ENCODE data around the gene CELSR1. TPM values are rescaled to one million over a fixed set of nuclear protein-coding genes. Genes with fewer than 3 reads are reported as not detected.

Gene CELSR1
- total RNA-seq, 4 donors from 2014 or later = 18.4 to 56.0 (median 31.0) TPM

GRCh38 chr22:46578251-46578823, 40.9 kb upstream of the CELSR1 start:
- Histone ChIP-seq H3K4me3 (replicated peaks in 1 of 3) (peak overlapping the region in 2 of 3 donors; percentile 41 to 71), H3K9me3 (no peaks in the 10 kb centered on the region), H3K36me3 (no peaks in the 10 kb centered on the region), H3K4me1 (peaks cover 47 to 67% of the 10 kb centered on the region in 2 donors), H3K27me3 (no peaks in the 10 kb centered on the region), H3K27ac (peak overlapping the region; percentile 77 to 85 (median 84))
- 37 to 46% methylated on average over 7 to 8 of the region's 9 CpGs for WGBS, 2 donors
- no peak for DNase-seq
- TF ChIP-seq POLR2A (IDR thresholded peaks at IDR 0.05) (no peak), CTCF (IDR thresholded peaks at IDR 0.05) (no peak)
- intact Hi-C loops (cut with DNase I) = loop anchor here (5.0 to 10.0 kb wide), 2 partner anchors 159 to 226 kb away; partner anchors contain the start of gene CERK

GRCh38 chr22:46577368-46578249, 40.2 kb upstream of the CELSR1 start:
- WGBS, 2 donors = 12 to 37% methylated on average over 4 to 11 of the region's 65 CpGs
- H3K9me3 ChIP-seq = no peaks in the 10 kb centered on the region
- intact Hi-C loops (cut with DNase I) = loop anchor here (5.0 to 10.0 kb wide), 2 partner anchors 160 to 227 kb away; partner anchors contain the start of gene CERK
- peaks cover 47 to 66% of the 10 kb centered on the region in 2 donors for H3K4me1 ChIP-seq
- TF ChIP-seq POLR2A (IDR thresholded peaks at IDR 0.05) = no peak
- TF ChIP-seq CTCF (IDR thresholded peaks at IDR 0.05) = no peak
- DNase-seq = peak in 1 of 2 donors; percentile 2
- no peaks in the 10 kb centered on the region for H3K27me3 ChIP-seq
- H3K27ac ChIP-seq = peak overlapping the region; percentile 77 to 85 (median 84)
- H3K36me3 ChIP-seq = no peaks in the 10 kb centered on the region
- peak overlapping the region; percentile 36 to 71 (median 41) for H3K4me3 ChIP-seq (replicated peaks in 1 of 3)

GRCh38 chr22:46576556-46577367, 39.3 kb upstream of the CELSR1 start:
- intact Hi-C loops (cut with DNase I) = loop anchor here (5.0 to 10.0 kb wide), 2 partner anchors 161 to 228 kb away; partner anchors contain the start of gene CERK
- TF ChIP-seq POLR2A (IDR thresholded peaks at IDR 0.05) (peak in 1 of 2 donors; percentile 46), CTCF (IDR thresholded peaks at IDR 0.05) (no peak)
- H3K4me1 ChIP-seq = peaks cover 43 to 58% of the 10 kb centered on the region in 2 donors

GRCh38 chr22:46575911-46576555, 38.6 kb upstream of the CELSR1 start:
- Histone ChIP-seq H3K27ac (peak overlapping the region; percentile 17 to 44 (median 23)), H3K9me3 (no peaks in the 10 kb centered on the region), H3K27me3 (no peaks in the 10 kb centered on the region), H3K4me1 (peaks cover 36 to 50% of the 10 kb centered on the region in 2 donors), H3K4me3 (replicated peaks in 1 of 3) (peak overlapping the region in 2 of 3 donors; percentile 5 to 36), H3K36me3 (no peaks in the 10 kb centered on the region)
- intact Hi-C loops (cut with DNase I) = loop anchor here (5.0 to 10.0 kb wide), 2 partner anchors 161 to 229 kb away; partner anchors contain the start of gene CERK
- WGBS, 2 donors = 44 to 48% methylated on average over 9 of the region's 10 CpGs
- peak; percentile 48 to 50 for DNase-seq
- TF ChIP-seq POLR2A (IDR thresholded peaks at IDR 0.05) = no peak
- no peak for TF ChIP-seq CTCF (IDR thresholded peaks at IDR 0.05)

More at GRCh38 chr22:46576556-46577367, 39.3 kb upstream of the CELSR1 start:
- Histone ChIP-seq H3K27ac (peak overlapping the region in 2 of 3 donors; percentile 23 to 44), H3K4me3 (replicated peaks in 1 of 3) (peak overlapping the region in 2 of 3 donors; percentile 5 to 71), H3K36me3 (no peaks in the 10 kb centered on the region), H3K27me3 (no peaks in the 10 kb centered on the region), H3K9me3 (no peaks in the 10 kb centered on the region)
- 0 to 3% methylated on average over 2 to 6 of the region's 142 CpGs for WGBS, 2 donors
- DNase-seq = peak; percentile 57 to 59

All from thyroid gland (tissue), 4 donors.